HEK293T (cell line): Measurements from ENCODE around the gene STAG1.
A peak's percentile ranks its signal among the peaks of the same experiment; 100 is the strongest.
"Not testable (repeated sequence)": the region's sequence is repeated elsewhere in the genome, so short reads cannot be mapped to it uniquely, and the experiment has no call there.

Source experiments
- CTCF ChIA-PET: fragments of 350-600 bp; formaldehyde crosslinking; extraction: SDS; loops from one replicate; lab custom pipeline; 2021; ENCODE audit warnings: antibody characterized with exemption, inconsistent platforms; lab: Yijun Ruan, JAX
- POLR2A ChIA-PET: fragments of 350-600 bp; formaldehyde crosslinking; extraction: SDS; loops from one replicate; lab custom pipeline; 2020; ENCODE audit warnings: antibody characterized with exemption, inconsistent platforms; lab: Yijun Ruan, JAX
- DNase-seq: peaks from one replicate; pipeline ENCODE4 v3.0.0; 2012; ENCODE audit warnings: mixed read lengths; ENCODE audit errors: extremely low spot score
- ARNT ChIP-seq: fragments of 450-650 bp; IDR thresholded peaks from 2 replicates; pipeline ENCODE4 v1.6.1; 2017; ENCODE audit warnings: mild to moderate bottlenecking
- BHLHE40 ChIP-seq: fragments of 450-650 bp; IDR thresholded peaks from 2 replicates; pipeline ENCODE4 v1.6.1; 2016; ENCODE audit warnings: mild to moderate bottlenecking, moderate library complexity, borderline replicate concordance
- CTBP1 ChIP-seq: fragments of 450-650 bp; IDR thresholded peaks from 2 replicates; pipeline ENCODE4 v1.6.1; 2016; ENCODE audit warnings: borderline replicate concordance
- ELF4 ChIP-seq: fragments of 450-650 bp; IDR thresholded peaks from 2 replicates; pipeline ENCODE4 v1.6.1; 2017; ENCODE audit warnings: antibody characterized with exemption
- FOXA1 ChIP-seq: fragments of 450-650 bp; IDR thresholded peaks from 2 replicates; pipeline ENCODE4 v1.6.1; 2016; ENCODE audit warnings: mild to moderate bottlenecking
- FOXK2 ChIP-seq: fragments of 450-650 bp; IDR thresholded peaks from 2 replicates; pipeline ENCODE4 v1.6.1; 2016; ENCODE audit warnings: mild to moderate bottlenecking
- FOXM1 ChIP-seq: fragments of 450-650 bp; IDR thresholded peaks from 2 replicates; pipeline ENCODE4 v1.6.1; 2017; ENCODE audit warnings: mild to moderate bottlenecking, borderline replicate concordance
- HDGF ChIP-seq: fragments of 450-650 bp; IDR thresholded peaks from 2 replicates; pipeline ENCODE4 v1.6.1; 2017; ENCODE audit warnings: antibody characterized with exemption, borderline replicate concordance
- L3MBTL2 ChIP-seq: fragments of 450-650 bp; conservative IDR thresholded peaks from 2 replicates; pipeline ENCODE4 v1.6.1; 2016; ENCODE audit warnings: mild to moderate bottlenecking
- LEF1 ChIP-seq: fragments of 450-650 bp; IDR thresholded peaks from 2 replicates; pipeline ENCODE4 v1.6.1; 2017; ENCODE audit warnings: mild to moderate bottlenecking, borderline replicate concordance
- NFRKB ChIP-seq: fragments of 450-650 bp; IDR thresholded peaks from 2 replicates; pipeline ENCODE4 v1.6.1; 2016; ENCODE audit warnings: mild to moderate bottlenecking, moderate library complexity
- PKNOX1 ChIP-seq: fragments of 450-650 bp; IDR thresholded peaks from 2 replicates; pipeline ENCODE4 v1.6.1; 2016
- SP1 ChIP-seq: fragments of 450-650 bp; IDR thresholded peaks from 2 replicates; pipeline ENCODE4 v1.6.1; 2017
- SUZ12 ChIP-seq: fragments of 450-650 bp; IDR thresholded peaks from 2 replicates; pipeline ENCODE4 v1.6.1; 2016; ENCODE audit warnings: mild to moderate bottlenecking
- TARDBP ChIP-seq: fragments of 450-650 bp; IDR thresholded peaks from 2 replicates; pipeline ENCODE4 v1.6.1; 2016
- ZNF384 ChIP-seq: fragments of 450-650 bp; IDR thresholded peaks from 2 replicates; pipeline ENCODE4 v1.6.1; 2016

Gene STAG1

GRCh38 chr3:136750897-136751315, 1.3 kb downstream of the STAG1 start:
- ChIA-PET POLR2A (interaction anchor here (3.2 kb wide), 1 partner anchor 205 kb away, joined by 36 read pairs; no protein-coding TSS in a partner anchor), CTCF (interaction anchor here (1.9 to 3.7 kb wide), 2 partner anchors 205 to 263 kb away, joined by 15 to 28 read pairs; no protein-coding TSS in a partner anchor)
- TF ChIP-seq ELF4: no peak
- no peak for TF ChIP-seq TARDBP
- TF ChIP-seq SUZ12: no peak
- no peak for TF ChIP-seq NFRKB
- peak; percentile 81; the same call in 1 of the 2 replicates for TF ChIP-seq ZNF384
- no peak for TF ChIP-seq PKNOX1
- TF ChIP-seq FOXK2: no peak
- TF ChIP-seq LEF1: no peak
- no peak for DNase-seq

- ChIA-PET POLR2A (interaction anchor here (1.5 to 1.9 kb wide), 3 partner anchors 26 to 263 kb away, joined by 3 to 5 read pairs (median 4); partner anchors contain the start of gene NCK1), CTCF (no interaction called here)
- TF ChIP-seq SP1 (no peak), LEF1 (no peak), ELF4 (no peak), PKNOX1 (peak; percentile 71), L3MBTL2 (no peak)
- DNase-seq: no peak
Measured at GRCh38 chr3:136750209-136750896, 1.8 kb downstream of the STAG1 start.

- POLR2A ChIA-PET: interaction anchor here (1.5 to 1.9 kb wide), 3 partner anchors 25 to 264 kb away, joined by 3 to 5 read pairs (median 4); partner anchors contain the start of gene NCK1
- DNase-seq: not testable (repeated sequence)
- TF ChIP-seq ZNF384: peak; percentile 80
- CTCF ChIA-PET: interaction anchor here (0.7 kb wide), 1 partner anchor 12 kb away, joined by 3 read pairs; no protein-coding TSS in a partner anchor
Measured at GRCh38 chr3:136749602-136750001, 2.6 kb downstream of the STAG1 start.

- CTCF ChIA-PET: interaction anchor here (0.7 kb wide), 1 partner anchor 11 kb away, joined by 3 read pairs; no protein-coding TSS in a partner anchor
- POLR2A ChIA-PET: interaction anchor here (0.7 to 1.9 kb wide), 4 partner anchors 19 to 265 kb away, joined by 3 to 5 read pairs (median 4); partner anchors contain the start of gene NCK1
- no peak for DNase-seq
- TF ChIP-seq SUZ12 (no peak), LEF1 (no peak)
Measured at GRCh38 chr3:136749091-136749490, 3.1 kb downstream of the STAG1 start.

- DNase-seq: no peak
- POLR2A ChIA-PET: no interaction called here
- CTCF ChIA-PET: no interaction called here
- TF ChIP-seq ELF4: no peak
- no peak for TF ChIP-seq FOXK2
- no peak for TF ChIP-seq FOXA1
- no peak for TF ChIP-seq BHLHE40
- TF ChIP-seq PKNOX1: no peak
- TF ChIP-seq ZNF384: no peak
- no peak for TF ChIP-seq CTBP1
- no peak for TF ChIP-seq LEF1
- TF ChIP-seq FOXM1: no peak
- TF ChIP-seq SUZ12: no peak
- TF ChIP-seq L3MBTL2: no peak
- TF ChIP-seq ARNT: no peak
- no peak for TF ChIP-seq TARDBP
- TF ChIP-seq SP1: no peak
- TF ChIP-seq HDGF: no peak
- no peak for TF ChIP-seq NFRKB
Measured at GRCh38 chr3:136745916-136746315, 6.3 kb downstream of the STAG1 start.

- ChIA-PET CTCF (interaction anchor here (0.6 to 3.4 kb wide), 2 partner anchors 11 to 111 kb away, joined by 3 to 13 read pairs; partner anchors contain the start of gene STAG1), POLR2A (interaction anchor here (1.9 kb wide), 1 partner anchor 11 kb away, joined by 11 read pairs; the partner anchor contains the start of gene STAG1)
- DNase-seq: no peak
- TF ChIP-seq FOXK2: no peak
- TF ChIP-seq PKNOX1: no peak
- no peak for TF ChIP-seq L3MBTL2
- TF ChIP-seq CTBP1: no peak
- no peak for TF ChIP-seq ARNT
- TF ChIP-seq TARDBP: no peak
- TF ChIP-seq ELF4: no peak
- no peak for TF ChIP-seq LEF1
- TF ChIP-seq FOXA1: no peak
- TF ChIP-seq ZNF384: no peak
- TF ChIP-seq BHLHE40: no peak
- no peak for TF ChIP-seq SUZ12
- no peak for TF ChIP-seq NFRKB
- no peak for TF ChIP-seq HDGF
- no peak for TF ChIP-seq FOXM1
- no peak for TF ChIP-seq SP1
Measured at GRCh38 chr3:136741063-136741462, 11.1 kb downstream of the STAG1 start.
